ENCODE results near the gene HLA-F.

The HLA-F gene

DNA sequence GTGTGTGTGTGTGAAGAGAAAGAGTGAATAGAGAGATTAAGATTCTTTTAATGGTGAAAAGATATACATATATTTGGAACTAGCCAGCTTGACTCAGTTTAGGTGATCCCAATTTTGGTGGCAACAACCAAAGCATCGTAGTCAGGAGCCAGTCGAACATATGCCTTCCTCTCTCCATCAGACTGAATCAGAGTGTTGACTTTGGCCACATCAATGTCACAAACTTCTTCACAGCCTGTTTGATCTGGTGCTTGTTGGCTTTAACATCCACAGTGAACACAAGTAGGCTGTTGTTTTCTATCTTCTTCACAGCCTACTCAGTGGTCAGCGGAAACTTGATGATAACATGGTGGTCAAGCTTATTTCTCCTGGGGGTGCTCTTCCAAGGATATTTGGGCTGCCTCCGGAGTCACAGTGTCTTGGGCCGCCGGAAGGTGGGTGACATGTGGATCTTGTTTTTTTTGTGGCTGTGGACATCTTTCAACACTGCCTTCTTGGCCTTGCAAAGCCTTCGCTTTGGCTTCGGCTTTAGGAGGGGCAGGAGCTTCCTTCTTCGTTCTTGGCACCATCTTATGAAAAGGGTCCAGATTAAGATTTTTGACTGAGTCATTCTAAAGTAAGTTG, 3.4 kb downstream of the HLA-F start:
- no peak overlapping the region for H3K4me3 ChIP-seq (replicated peaks; ENCODE audit: low read depth, low read length)
- no peaks in the 10 kb centered on the region for H3K27me3 ChIP-seq (replicated peaks; ENCODE audit: control insufficient read depth, insufficient read depth, low read length)
- TF ChIP-seq, protein P1, sequence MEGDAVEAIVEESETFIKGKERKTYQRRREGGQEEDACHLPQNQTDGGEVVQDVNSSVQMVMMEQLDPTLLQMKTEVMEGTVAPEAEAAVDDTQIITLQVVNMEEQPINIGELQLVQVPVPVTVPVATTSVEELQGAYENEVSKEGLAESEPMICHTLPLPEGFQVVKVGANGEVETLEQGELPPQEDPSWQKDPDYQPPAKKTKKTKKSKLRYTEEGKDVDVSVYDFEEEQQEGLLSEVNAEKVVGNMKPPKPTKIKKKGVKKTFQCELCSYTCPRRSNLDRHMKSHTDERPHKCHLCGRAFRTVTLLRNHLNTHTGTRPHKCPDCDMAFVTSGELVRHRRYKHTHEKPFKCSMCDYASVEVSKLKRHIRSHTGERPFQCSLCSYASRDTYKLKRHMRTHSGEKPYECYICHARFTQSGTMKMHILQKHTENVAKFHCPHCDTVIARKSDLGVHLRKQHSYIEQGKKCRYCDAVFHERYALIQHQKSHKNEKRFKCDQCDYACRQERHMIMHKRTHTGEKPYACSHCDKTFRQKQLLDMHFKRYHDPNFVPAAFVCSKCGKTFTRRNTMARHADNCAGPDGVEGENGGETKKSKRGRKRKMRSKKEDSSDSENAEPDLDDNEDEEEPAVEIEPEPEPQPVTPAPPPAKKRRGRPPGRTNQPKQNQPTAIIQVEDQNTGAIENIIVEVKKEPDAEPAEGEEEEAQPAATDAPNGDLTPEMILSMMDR (IDR thresholded peaks at IDR 0.05; ENCODE audit: insufficient read depth, low read length, poor library complexity, severe bottlenecking) = no peak

DNA sequence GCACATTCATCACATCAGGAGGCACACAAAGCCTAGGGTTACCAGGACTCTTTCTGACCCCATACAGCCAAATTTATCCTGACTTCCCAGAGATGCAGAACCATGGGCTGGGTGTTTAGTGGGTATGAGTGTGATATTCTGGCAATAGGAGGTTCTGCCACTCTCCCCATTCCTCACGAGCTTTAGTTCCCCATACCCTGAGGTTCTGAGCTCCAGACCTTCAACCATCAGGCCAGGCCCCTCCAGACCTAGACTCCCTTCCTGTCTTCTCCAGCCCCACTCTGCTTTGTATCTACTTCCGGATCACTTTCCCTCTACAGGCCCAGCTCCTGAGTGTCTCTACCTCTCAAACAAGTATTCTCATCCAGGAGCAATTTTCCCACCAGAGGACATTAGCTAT, 4.4 kb downstream of the HLA-F start:
- TF ChIP-seq, protein P1 (IDR thresholded peaks at IDR 0.05; ENCODE audit: insufficient read depth, low read length, poor library complexity, severe bottlenecking) = no peak
- DNase-seq (ENCODE audit: extremely low read depth, insufficient read length) = no peak
- Histone ChIP-seq H3K36me3 (ENCODE audit: control insufficient read depth, insufficient read depth, low read length) (peaks cover 30% of the 10 kb centered on the region), H3K27me3 (replicated peaks; ENCODE audit: control insufficient read depth, insufficient read depth, low read length) (no peaks in the 10 kb centered on the region), H3K4me3 (replicated peaks; ENCODE audit: low read depth, low read length) (no peak overlapping the region)

More for the DNA sequence above, 3.4 kb downstream of the HLA-F start:
- no peak for DNase-seq (ENCODE audit: extremely low read depth, insufficient read length)
- peaks cover 30% of the 10 kb centered on the region for H3K36me3 ChIP-seq (ENCODE audit: control insufficient read depth, insufficient read depth, low read length)

DNA sequence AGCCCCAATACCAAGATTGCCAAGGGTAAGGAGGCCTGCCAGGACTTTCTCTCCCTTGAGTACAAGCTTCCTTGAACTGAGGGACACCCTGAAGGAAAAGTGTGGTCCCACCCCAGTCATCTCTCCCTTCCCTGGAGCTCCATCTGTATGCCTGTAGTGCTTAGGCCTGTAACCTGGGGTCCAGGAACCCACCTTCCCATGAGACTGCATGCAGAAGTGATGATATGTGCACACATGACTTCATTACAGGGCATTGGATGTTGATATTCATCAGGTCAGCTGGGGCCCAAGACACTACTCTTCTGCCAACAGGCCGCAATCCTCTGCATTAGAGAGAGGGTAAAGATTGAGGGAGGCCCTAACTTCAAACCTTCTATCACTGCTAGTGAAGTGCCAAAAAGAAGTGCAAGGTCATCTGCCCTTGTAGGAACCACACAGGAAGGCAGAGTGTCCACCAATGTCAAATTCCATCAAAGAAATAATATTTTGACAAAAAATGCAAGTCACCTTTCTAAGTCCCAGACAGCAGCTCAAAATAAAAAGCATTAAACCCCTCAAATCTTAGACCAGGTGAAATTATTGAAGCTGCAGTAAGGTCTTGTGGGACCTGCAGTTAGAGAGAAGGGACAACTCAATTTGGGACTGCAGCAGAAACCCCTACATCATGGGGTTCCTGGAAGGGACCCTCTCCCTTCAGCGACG, 5.1 kb downstream of the HLA-F start:
- H3K27me3 ChIP-seq (replicated peaks; ENCODE audit: control insufficient read depth, insufficient read depth, low read length) = no peaks in the 10 kb centered on the region
- TF ChIP-seq, protein P1 (IDR thresholded peaks at IDR 0.05; ENCODE audit: insufficient read depth, low read length, poor library complexity, severe bottlenecking) = no peak
- H3K4me3 ChIP-seq (replicated peaks; ENCODE audit: low read depth, low read length) = no peak overlapping the region
- peaks cover 30% of the 10 kb centered on the region for H3K36me3 ChIP-seq (ENCODE audit: control insufficient read depth, insufficient read depth, low read length)
- no peak for DNase-seq (ENCODE audit: extremely low read depth, insufficient read length)

- DNase-seq (ENCODE audit: extremely low read depth, insufficient read length) = no peak
- Histone ChIP-seq H3K27me3 (replicated peaks; ENCODE audit: control insufficient read depth, insufficient read depth, low read length) (no peaks in the 10 kb centered on the region), H3K36me3 (ENCODE audit: control insufficient read depth, insufficient read depth, low read length) (peaks cover 29% of the 10 kb centered on the region), H3K4me3 (replicated peaks; ENCODE audit: low read depth, low read length) (no peak overlapping the region)
- TF ChIP-seq, protein P1 (IDR thresholded peaks at IDR 0.05; ENCODE audit: insufficient read depth, low read length, poor library complexity, severe bottlenecking) = no peak
Measured at GRCh38 chr6:29728875-29729270, 5.6 kb downstream of the HLA-F start.

- TF ChIP-seq, protein P1 (IDR thresholded peaks at IDR 0.05; ENCODE audit: insufficient read depth, low read length, poor library complexity, severe bottlenecking) = no peak
- Histone ChIP-seq H3K4me3 (replicated peaks; ENCODE audit: low read depth, low read length) (no peak overlapping the region), H3K36me3 (ENCODE audit: control insufficient read depth, insufficient read depth, low read length) (peaks cover 25% of the 10 kb centered on the region), H3K27me3 (replicated peaks; ENCODE audit: control insufficient read depth, insufficient read depth, low read length) (no peaks in the 10 kb centered on the region)
- no peak for DNase-seq (ENCODE audit: extremely low read depth, insufficient read length)
Measured at GRCh38 chr6:29729774-29730328, 6.6 kb downstream of the HLA-F start.

Data from GM06990 (cell line).